ENCODE results near the gene COG1.

The COG1 gene

DNA sequence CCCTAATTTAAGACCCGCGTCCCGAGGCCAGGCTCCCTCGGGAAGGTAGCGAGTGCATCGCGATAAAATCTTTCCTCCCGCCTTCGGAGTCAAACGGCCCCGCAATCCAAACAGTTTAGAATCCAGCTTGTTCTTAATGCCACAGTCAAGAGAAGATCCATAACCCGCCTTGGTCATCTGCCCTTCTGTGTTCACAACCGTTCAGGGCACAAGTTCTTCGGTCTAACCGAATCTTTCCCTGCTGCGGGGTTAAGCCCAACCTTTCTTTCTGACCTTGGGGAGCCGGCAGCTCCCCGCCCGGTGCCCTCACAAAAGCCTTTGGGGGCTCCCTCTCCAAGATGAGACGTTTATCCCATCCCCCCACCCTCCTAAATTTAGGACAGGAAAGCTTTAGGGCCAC, 38.5 kb downstream of the COG1 start:
- no peak for DNase-seq

DNA sequence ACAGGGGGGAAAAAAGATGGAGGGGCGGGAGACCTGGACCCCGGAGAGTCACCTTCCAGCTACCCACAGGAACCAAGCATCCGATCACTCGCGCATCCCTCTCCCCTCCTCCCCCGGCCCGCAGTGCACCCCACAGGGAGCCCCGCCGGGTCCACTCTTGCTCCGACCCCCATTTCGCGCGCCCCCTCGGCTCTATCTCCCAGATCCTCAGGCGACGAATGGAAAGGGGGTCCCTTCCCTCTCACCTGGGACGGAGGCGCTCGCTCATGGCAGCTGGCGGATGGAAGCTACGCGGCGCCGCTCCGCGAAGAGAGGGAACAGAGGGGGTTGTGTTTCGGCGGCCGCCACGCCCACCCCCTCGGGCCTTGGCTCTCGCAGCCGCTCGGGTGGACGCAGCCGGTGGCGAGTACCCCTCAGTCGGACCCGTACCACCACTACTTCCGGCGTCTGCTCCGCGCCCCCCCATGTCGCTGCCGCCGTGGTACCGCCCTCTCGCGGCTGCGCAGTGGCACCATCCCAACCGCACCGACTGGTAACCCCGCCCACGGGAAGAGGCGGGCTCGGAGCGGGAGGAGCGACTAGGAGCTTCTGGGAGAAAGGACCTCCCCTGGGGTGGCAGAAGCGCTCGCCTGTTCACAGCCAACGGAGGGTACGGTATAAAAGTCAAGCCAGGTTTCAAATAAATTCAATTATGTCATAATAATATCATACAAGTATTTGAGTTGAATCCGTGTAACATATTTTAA, 39.2 kb downstream of the COG1 start:
- DNase-seq, result peak; percentile 85

DNA sequence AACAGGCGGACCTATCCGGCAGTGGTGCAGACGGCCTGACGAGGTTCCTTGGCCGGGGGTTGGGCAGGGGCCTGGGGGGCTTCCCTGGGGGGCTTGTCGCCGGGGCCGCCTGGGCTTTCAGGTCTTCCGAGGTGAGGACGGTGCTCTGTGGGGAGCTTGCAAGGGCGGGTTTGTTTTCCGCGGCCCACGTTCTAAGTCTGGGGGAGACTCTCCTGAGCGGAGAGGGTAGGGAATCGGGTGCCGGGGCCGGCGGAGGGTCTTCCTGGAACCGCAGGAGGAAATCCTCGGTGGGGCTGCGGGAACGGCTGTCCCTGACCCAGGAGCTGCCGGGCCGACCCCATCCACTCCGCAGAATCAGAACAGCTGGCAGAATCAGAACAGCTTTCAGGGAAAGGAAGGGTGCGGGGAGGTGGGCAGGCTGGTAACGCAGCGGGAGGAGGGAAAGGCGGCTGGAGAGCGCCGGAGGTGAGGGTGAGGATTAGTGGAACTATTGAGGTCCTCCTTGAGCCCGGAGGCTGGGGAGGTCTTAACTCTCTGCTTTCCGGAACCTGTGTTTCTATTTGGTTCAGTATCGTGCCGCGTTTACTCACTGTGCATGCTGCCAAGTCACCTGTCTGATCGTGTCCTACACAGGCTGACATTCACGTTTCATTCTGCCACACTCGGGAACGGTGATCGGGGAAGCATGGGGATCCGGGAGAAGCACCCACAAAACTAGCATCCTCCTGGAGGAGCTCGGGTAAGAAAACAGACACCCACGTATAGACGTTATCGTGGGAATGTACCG, 39.9 kb downstream of the COG1 start:
- DNase-seq, result no peak

DNA sequence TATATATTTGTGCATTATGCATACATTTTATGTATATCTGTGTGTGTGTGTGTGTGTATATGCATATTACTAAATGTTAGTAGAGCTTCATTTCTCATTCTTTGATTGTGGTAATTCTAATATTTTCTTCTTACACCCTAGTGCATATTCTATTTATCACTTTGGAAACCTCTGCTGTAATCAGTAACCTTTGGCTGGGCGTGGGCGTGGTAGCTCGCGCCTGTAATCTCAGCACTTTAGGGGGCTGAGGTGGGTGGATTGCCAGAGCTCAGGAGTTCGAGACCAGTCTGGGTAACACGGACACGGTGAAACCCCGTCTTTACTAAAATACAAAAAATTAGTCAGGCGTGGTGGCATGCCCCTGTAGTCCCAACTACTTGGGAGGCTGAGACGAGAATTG, 41.9 kb downstream of the COG1 start:
- DNase-seq, result no peak

DNA sequence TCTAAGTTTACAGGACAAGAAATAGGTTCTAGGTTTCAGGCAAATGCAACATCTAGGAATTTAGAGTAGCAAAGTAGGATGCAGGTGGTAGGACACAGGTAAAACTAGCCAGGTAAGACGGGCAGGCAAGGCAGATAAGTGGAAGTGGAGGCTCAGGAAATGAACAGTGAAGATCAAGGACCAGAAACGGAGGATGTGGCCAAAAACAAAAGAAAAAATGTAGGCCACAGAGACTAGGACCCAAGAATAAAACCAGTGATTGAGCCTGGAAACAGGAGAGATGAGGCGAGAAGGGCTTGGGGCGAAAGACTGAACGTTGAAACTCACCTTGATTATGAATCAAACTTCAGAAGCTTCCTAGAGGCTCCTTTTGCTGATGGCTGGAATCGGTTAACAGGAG, 44.9 kb downstream of the COG1 start:
- DNase-seq, result no peak

DNA sequence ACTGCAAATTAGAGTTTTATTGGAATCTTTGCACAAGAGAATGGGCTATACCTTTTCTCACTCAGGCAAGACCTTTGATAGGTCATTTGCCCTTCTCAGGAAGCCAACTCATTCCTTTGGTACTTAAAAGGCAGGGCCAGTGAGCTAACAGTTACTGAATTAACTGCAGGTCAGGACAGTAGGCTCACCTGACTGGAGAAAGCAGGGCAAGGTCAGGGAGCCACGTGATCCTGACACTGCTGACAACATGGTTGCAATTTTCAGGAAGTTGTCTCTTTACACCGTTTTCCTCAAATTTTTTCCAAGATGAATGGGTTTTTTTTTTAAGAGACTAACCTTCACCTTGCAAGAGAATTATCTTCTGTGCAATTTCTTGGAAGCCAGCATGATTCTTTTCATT, 47.7 kb downstream of the COG1 start:
- no peak for DNase-seq

DNA sequence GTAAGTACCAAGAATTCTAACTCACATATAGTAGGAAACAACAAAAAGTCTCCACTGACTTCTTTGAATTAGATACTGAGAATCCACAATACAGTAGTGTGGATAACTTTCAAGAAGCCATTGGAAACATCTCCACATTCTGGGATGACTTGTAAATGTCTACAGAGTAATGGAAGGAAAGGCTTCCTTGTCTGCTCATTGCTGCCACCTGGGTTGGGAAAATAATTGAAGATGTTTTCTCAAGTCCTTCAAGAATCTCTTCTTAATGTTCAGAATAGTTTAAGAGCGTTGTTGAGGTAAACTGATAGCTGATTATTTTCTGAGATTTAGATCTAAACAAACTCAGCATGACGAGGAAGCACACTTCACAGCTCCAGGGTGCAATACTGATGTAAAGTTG, 54.9 kb downstream of the COG1 start:
- no peak for DNase-seq

DNA sequence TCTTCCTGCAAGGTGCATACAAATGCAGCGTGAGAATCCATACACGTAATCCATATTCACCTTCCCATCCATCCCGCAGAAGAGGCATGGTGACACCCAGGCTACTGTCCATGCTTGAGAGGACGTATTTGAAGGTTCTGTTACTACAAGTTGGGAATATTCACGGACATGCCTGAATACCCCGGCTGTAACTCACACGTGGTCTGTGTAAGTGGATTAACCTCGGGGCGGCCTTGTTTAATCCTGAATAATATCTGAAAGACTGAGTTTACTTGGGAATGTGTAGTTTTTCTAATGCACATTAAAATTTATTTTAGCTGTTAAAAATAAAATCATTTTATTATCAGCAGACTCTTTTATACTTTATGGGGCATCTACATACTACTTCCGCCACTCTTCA, 55.7 kb downstream of the COG1 start:
- DNase-seq, result no peak

DNA sequence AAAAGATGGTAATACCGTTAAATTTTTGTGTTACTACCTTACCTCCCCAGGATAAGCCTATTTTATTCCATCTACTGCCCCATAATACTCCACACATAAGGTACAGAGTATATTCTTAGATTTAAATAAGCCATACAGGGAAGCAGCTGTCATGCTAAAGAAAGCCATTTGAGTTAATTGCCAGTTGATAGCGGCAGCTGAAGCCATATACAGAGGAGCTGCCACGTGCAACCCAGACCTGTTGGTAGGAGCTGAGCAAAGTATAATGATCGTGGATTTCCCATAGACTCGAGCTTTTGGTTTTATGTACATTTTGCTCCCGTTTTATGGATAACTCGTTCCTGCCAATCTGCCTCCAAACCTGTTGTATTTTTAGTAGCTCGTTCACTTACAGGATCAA, 56.8 kb downstream of the COG1 start:
- DNase-seq, result no peak

DNA sequence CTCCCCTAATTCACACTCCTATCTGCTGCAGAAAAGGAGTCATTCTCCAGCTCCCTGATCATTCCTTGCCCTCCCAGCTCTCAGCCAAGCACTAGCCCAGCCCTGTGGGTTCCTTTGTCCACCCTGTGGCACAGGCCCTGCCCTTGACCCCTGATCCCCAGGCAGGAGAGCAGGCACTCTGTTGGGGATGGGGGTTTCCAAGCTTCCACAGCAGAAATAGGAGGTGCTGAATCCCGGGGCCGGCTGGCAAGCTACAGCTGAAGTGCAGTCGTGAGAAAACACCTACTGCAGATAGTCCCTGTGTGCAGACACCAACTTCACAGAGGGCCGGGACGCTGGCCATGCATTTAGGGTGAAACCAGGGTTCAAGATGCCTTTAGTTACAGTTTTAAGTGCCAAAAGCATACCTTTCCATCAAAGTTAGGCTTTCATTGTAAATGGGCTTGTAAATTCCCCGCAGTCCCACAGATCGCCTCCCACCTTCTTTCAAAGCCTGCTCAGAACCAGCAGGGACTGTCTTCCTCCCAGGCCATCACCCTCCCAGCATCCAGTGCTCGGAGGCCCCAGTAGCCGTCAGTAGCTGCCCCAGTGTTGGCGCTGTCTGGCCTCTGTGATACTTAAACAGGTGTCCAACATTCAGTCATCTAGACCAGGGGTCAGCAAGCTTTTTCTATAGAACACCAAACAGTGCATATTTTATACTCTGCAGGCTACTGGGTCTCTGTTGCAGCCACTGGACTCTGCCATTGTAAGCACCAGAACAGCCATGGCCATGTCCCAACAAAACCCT, 58.2 kb downstream of the COG1 start:
- no peak for DNase-seq

DNA sequence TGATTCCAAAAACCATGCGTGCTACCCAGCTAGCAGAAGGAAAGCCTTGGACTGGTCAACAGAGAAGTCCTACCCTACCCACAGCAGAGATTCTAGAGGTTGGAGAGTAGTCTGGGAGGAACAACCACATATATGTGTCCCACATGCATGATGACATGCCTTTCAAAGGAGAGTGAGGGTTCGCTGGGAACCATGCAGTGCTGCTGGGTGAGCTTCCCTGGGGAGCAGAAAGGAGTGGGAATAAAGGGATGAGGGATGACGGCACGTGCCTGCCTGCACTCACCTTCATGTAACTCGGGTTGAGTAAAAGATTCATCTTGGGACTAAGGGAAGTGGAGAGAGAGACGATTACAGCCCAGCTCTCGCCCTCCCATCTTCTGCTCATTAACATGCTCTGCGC, 59.0 kb downstream of the COG1 start:
- DNase-seq, result no peak

DNA sequence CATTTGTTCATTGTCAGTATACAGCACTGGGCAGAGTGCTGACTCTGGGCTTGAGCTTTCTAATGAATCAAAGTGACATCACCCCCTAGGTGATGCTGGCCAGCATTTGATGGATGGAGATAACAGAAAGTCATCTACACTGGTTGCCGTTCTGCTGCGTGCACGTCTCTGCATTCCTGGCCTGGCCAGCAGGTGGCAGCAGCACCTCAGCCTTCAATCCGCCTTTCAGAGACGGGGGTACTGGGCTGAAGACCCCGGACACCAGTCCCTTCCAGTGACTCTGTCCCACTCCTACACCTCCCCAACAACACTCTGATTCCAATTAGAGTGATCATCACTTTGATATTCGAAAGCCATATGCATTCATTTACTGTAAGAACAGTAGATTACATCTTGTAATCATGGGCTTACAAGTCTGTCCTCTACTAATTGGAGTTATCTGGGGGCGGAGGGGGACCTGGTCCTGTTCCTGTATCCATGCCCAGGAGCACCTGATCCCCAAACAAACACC, 62.9 kb downstream of the COG1 start:
- no peak for DNase-seq

DNA sequence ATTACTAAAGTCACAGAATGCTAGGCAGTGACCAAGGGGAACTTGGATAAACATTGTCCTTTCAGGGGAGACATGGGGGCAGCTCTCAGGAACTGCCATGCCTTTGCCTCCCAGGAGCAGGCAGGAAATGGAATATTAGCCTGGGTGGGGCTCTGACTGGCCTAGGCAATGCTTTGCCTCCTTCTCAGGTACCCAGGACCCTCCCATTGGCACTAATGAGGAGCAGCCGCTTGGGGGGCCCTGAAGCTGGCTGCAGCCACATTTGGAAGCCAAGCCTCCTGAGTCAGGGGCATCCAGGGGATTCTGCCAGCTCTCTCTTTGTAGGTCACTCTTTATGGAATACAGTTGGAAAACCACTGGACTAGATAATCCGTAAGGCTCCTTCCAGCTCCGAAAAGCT, 63.4 kb downstream of the COG1 start:
- no peak for DNase-seq

DNA sequence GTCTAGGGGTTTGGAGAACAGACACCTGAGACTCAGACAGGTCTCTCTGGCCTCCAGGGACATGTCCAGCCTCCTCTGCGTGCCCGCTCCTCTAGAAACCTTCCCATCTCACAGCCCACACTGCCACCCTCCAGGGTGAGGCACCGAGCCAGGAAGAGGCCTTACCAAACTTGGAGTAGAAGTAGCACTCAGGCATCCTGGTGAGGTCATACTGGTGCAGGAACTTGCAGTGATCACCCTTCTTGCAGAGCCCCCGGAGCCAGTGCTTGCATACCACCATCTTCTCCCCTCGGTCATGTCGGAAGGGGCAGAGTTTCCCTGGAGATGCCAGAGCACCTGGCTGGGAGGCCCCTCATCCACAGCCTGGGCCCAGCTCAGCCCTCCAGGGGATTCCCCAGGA, 64.7 kb downstream of the COG1 start:
- DNase-seq, result no peak

All from amniotic stem cell (primary cell).